Umbilical cord (tissue), 2 donors: ENCODE results near the gene WHRN. TPM values are rescaled to one million over a fixed set of nuclear protein-coding genes. Genes with fewer than 3 reads are reported as not detected.
A peak's percentile ranks its signal among the peaks of the same experiment; 100 is the strongest.

ENCODE experiments used
- DNase-seq: peaks from one replicate; pipeline ENCODE4 v3.0.0-alpha.2; 2015; ENCODE audit warnings: low spot score
- total RNA-seq: library from RNA; depleted of rRNA; stranded (reverse); fragments of >200 nt; gene quantifications from one replicate; pipeline ENCODE4 v1.2.3, GENCODE V29; 2014; ENCODE audit warnings: low replicate concordance; ENCODE audit not compliant: insufficient read depth

WHRN gene
- total RNA-seq, 1 donor from 2014 or later = 3.1 TPM

- no peak for DNase-seq
These were observed 80.1 kb downstream of the WHRN start for GRCh38 chr9:114425126-114425525.

GRCh38 chr9:114424126-114424525 is 81.1 kb downstream of the WHRN start:
- no peak for DNase-seq

- DNase-seq = no peak
These were observed 82.1 kb downstream of the WHRN start for GRCh38 chr9:114423181-114423580.

- DNase-seq = no peak
These were observed 84.1 kb downstream of the WHRN start for GRCh38 chr9:114421147-114421546.

- DNase-seq = no peak
These were observed 85.5 kb downstream of the WHRN start for GRCh38 chr9:114419796-114420195.

- DNase-seq = no peak
These were observed 87.2 kb downstream of the WHRN start for GRCh38 chr9:114418053-114418452.

GRCh38 chr9:114417511-114417910 is 87.8 kb downstream of the WHRN start:
- DNase-seq = no peak

- DNase-seq = no peak
These were observed 88.4 kb downstream of the WHRN start for GRCh38 chr9:114416906-114417305.

GRCh38 chr9:114416290-114416689 is 89.0 kb downstream of the WHRN start:
- DNase-seq = no peak

GRCh38 chr9:114414346-114414745 is 90.9 kb downstream of the WHRN start:
- no peak for DNase-seq

- DNase-seq = peak; percentile 91
These were observed 91.4 kb downstream of the WHRN start for GRCh38 chr9:114413861-114414301.

- DNase-seq = no peak
These were observed 93.1 kb downstream of the WHRN start for GRCh38 chr9:114412048-114412683.

- DNase-seq = no peak
These were observed 93.8 kb downstream of the WHRN start for GRCh38 chr9:114411452-114411851.

GRCh38 chr9:114410910-114411309 is 94.4 kb downstream of the WHRN start:
- no peak for DNase-seq

GRCh38 chr9:114409842-114410241 is 95.4 kb downstream of the WHRN start:
- no peak for DNase-seq

GRCh38 chr9:114409103-114409780 is 96.0 kb downstream of the WHRN start:
- peak; percentile 51 for DNase-seq

GRCh38 chr9:114408645-114409044 is 96.6 kb downstream of the WHRN start:
- DNase-seq = no peak

- no peak for DNase-seq
These were observed 97.4 kb downstream of the WHRN start for GRCh38 chr9:114407889-114408288.

- DNase-seq = no peak
These were observed 98.8 kb downstream of the WHRN start for GRCh38 chr9:114406441-114406840.

GRCh38 chr9:114405294-114406034 is 99.8 kb downstream of the WHRN start:
- DNase-seq = peak; percentile 91

GRCh38 chr9:114404531-114404930 is 100.7 kb downstream of the WHRN start:
- no peak for DNase-seq

GRCh38 chr9:114403153-114403756 is 102.0 kb downstream of the WHRN start:
- DNase-seq = no peak
